ENCODE measurements around the gene TEX2. TPM values are rescaled to one million over a fixed set of nuclear protein-coding genes. Genes with fewer than 3 reads are reported as not detected.

The TEX2 gene
- total and polyA plus RNA-seq, 2 of the 13 experiments (the other 11 are each of a cell fraction or from before 2014, with no cell fraction given), result 21.4 to 37.7 TPM

DNA sequence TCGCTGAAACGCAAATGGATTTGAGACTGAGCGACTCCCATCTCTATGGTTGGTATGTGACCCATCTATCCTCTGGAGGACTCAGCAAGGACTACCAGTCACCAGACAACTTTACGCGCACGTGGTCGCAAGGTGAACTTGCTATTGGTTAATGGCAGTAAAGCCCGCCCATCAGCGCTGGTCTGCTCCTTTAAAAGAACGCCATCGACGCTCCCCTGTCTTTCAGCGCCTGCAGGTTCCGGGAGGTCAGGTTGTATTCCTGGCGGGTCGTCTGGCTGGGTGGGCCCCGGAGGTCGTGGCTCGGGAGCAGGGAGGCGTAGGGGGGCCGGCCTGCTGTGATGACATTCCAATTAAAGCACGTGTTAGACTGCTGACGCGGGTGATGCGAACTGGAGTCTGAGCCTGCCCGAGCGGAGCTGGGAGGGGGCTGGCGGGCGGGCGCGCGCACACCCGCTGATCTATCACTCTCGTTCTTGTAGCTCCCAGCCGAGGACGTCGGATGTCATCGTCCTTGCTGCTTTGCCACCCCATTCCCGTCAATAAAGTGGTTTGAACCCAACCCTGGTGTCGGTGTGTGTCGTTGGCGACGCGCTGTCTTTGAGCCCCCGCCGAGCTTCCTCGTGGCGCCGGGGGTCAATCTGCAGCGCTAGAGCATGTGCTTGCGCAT is 117.2 kb downstream of the TEX2 start (continued):
- TF ChIP-seq TCF12 (IDR thresholded peaks at IDR 0.05) (no peak), TCF12 (CRISPR knock-in tag; IDR thresholded peaks at IDR 0.05) (no peak), ZNF337 (CRISPR knock-in tag; IDR thresholded peaks at IDR 0.05; ENCODE audit: borderline replicate concordance, low read depth) (no peak; the same call in 1 of the 2 replicates), NFE2L2 (IDR thresholded peaks at IDR 0.05; ENCODE audit: low read length) (no peak; the same call in 1 of the 2 replicates), FOXK1 (CRISPR knock-in tag; IDR thresholded peaks at IDR 0.05; ENCODE audit: borderline replicate concordance, low read depth) (peak; percentile 77), ZNF766 (CRISPR knock-in tag; IDR thresholded peaks at IDR 0.05; ENCODE audit: borderline replicate concordance) (no peak; the same call in 1 of the 2 replicates), ZFP41 (CRISPR knock-in tag; IDR thresholded peaks at IDR 0.05; ENCODE audit: borderline replicate concordance) (peak; percentile 91), ZSCAN9 (CRISPR knock-in tag; IDR thresholded peaks at IDR 0.05; ENCODE audit: borderline replicate concordance) (peak; percentile 97), NFE2 (CRISPR knock-in tag; IDR thresholded peaks at IDR 0.05) (no peak), ZSCAN25 (CRISPR knock-in tag; IDR thresholded peaks at IDR 0.05) (no peak), ZMYM3 (CRISPR knock-in tag; IDR thresholded peaks at IDR 0.05) (no peak), SAP130 (CRISPR knock-in tag; IDR thresholded peaks at IDR 0.05; ENCODE audit: low read depth) (peak; percentile 95), ELF3 (CRISPR knock-in tag; IDR thresholded peaks at IDR 0.05) (peak; percentile 86), ZBTB42 (CRISPR knock-in tag; IDR thresholded peaks at IDR 0.05) (no peak), KLF9 (CRISPR knock-in tag; IDR thresholded peaks at IDR 0.05; ENCODE audit: low read depth) (peak; percentile 73; the same call in 1 of the 2 replicates), ASH2L (IDR thresholded peaks at IDR 0.05; ENCODE audit: insufficient read length, low read depth, low read length) (peak; percentile 91), PPARG (CRISPR knock-in tag; conservative IDR thresholded peaks at IDR 0.05) (peak; percentile 61; the same call in 1 of the 2 replicates), MZF1 (CRISPR knock-in tag; IDR thresholded peaks at IDR 0.05; ENCODE audit: borderline replicate concordance) (no peak)
- TF ChIP-seq, protein P1, sequence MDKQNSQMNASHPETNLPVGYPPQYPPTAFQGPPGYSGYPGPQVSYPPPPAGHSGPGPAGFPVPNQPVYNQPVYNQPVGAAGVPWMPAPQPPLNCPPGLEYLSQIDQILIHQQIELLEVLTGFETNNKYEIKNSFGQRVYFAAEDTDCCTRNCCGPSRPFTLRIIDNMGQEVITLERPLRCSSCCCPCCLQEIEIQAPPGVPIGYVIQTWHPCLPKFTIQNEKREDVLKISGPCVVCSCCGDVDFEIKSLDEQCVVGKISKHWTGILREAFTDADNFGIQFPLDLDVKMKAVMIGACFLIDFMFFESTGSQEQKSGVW (CRISPR knock-in tag; IDR thresholded peaks at IDR 0.05; ENCODE audit: borderline replicate concordance), result no peak; the same call in 1 of the 2 replicates
- TF ChIP-seq, protein P2, sequence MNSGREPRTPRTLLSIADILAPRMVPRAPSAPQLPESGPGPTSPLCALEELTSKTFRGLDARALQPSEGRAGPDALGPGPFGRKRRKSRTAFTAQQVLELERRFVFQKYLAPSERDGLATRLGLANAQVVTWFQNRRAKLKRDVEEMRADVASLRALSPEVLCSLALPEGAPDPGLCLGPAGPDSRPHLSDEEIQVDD (CRISPR knock-in tag; IDR thresholded peaks at IDR 0.05; ENCODE audit: borderline replicate concordance), result peak; percentile 77
- TF ChIP-seq, protein P3, sequence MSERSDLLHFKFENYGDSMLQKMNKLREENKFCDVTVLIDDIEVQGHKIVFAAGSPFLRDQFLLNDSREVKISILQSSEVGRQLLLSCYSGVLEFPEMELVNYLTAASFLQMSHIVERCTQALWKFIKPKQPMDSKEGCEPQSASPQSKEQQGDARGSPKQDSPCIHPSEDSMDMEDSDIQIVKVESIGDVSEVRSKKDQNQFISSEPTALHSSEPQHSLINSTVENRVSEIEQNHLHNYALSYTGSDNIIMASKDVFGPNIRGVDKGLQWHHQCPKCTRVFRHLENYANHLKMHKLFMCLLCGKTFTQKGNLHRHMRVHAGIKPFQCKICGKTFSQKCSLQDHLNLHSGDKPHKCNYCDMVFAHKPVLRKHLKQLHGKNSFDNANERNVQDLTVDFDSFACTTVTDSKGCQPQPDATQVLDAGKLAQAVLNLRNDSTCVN (CRISPR knock-in tag; IDR thresholded peaks at IDR 0.05; ENCODE audit: borderline replicate concordance), result peak; percentile 78; the same call in 1 of the 2 replicates
- TF ChIP-seq, protein P4, sequence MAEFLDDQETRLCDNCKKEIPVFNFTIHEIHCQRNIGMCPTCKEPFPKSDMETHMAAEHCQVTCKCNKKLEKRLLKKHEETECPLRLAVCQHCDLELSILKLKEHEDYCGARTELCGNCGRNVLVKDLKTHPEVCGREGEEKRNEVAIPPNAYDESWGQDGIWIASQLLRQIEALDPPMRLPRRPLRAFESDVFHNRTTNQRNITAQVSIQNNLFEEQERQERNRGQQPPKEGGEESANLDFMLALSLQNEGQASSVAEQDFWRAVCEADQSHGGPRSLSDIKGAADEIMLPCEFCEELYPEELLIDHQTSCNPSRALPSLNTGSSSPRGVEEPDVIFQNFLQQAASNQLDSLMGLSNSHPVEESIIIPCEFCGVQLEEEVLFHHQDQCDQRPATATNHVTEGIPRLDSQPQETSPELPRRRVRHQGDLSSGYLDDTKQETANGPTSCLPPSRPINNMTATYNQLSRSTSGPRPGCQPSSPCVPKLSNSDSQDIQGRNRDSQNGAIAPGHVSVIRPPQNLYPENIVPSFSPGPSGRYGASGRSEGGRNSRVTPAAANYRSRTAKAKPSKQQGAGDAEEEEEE (CRISPR knock-in tag; IDR thresholded peaks at IDR 0.05; ENCODE audit: borderline replicate concordance), result peak; percentile 79; the same call in 1 of the 2 replicates
- TF ChIP-seq, protein P5, sequence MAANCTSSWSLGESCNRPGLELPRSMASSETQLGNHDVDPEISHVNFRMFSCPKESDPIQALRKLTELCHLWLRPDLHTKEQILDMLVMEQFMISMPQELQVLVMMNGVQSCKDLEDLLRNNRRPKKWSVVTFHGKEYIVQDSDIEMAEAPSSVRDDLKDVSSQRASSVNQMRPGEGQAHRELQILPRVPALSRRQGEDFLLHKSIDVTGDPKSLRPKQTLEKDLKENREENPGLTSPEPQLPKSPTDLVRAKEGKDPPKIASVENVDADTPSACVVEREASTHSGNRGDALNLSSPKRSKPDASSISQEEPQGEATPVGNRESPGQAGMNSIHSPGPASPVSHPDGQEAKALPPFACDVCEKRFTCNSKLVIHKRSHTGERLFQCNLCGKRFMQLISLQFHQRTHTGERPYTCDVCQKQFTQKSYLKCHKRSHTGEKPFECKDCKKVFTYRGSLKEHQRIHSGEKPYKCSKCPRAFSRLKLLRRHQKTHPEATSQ (CRISPR knock-in tag; IDR thresholded peaks at IDR 0.05; ENCODE audit: borderline replicate concordance), result peak; percentile 42; the same call in 1 of the 2 replicates
- TF ChIP-seq, protein P6, sequence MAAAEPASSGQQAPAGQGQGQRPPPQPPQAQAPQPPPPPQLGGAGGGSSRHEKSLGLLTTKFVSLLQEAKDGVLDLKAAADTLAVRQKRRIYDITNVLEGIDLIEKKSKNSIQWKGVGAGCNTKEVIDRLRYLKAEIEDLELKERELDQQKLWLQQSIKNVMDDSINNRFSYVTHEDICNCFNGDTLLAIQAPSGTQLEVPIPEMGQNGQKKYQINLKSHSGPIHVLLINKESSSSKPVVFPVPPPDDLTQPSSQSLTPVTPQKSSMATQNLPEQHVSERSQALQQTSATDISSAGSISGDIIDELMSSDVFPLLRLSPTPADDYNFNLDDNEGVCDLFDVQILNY (CRISPR knock-in tag; conservative IDR thresholded peaks at IDR 0.05), result no peak

Data from HepG2 (cell line).